ENCODE results near the gene CALR3. TPM values are rescaled to one million over a fixed set of nuclear protein-coding genes. Genes with fewer than 3 reads are reported as not detected.

Gene CALR3
- total and polyA plus RNA-seq, 10 of the 15 experiments (the other 5 are each of a cell fraction or from before 2014, with no cell fraction given), result 0.05 to 0.45 (median 0.12) TPM; not detected in 2

DNA sequence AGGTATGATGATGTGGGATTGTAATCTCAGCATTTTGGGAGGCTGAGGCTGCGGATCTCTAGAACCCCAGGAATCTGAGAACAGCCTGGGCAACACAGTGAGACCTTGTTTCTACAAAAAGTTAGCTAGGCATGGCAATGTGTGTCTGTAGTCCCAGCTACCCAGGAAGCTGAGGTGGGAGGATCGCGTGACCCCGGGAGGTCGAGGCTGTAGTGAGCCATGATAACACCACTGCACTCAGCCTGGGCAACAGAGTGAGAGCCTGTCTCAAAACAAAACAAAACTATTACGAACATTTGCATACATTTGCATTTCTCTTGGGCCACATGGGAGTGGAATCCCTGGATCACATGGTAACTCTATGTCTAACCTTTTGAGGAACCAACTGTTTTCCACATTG lies 1.9 kb upstream of the CALR3 start (continued):
- TF ChIP-seq SUPT20H (IDR thresholded peaks at IDR 0.05; ENCODE audit: borderline replicate concordance, control insufficient read depth, low read depth, low read length) (no peak), GABPA (IDR thresholded peaks at IDR 0.05; ENCODE audit: low read depth) (no peak), TCF3 (IDR thresholded peaks at IDR 0.05; ENCODE audit: borderline replicate concordance, insufficient read depth, low read depth, low read length) (no peak), IKZF1 (conservative IDR thresholded peaks at IDR 0.05) (no peak)
- TF ChIP-seq, protein P1, sequence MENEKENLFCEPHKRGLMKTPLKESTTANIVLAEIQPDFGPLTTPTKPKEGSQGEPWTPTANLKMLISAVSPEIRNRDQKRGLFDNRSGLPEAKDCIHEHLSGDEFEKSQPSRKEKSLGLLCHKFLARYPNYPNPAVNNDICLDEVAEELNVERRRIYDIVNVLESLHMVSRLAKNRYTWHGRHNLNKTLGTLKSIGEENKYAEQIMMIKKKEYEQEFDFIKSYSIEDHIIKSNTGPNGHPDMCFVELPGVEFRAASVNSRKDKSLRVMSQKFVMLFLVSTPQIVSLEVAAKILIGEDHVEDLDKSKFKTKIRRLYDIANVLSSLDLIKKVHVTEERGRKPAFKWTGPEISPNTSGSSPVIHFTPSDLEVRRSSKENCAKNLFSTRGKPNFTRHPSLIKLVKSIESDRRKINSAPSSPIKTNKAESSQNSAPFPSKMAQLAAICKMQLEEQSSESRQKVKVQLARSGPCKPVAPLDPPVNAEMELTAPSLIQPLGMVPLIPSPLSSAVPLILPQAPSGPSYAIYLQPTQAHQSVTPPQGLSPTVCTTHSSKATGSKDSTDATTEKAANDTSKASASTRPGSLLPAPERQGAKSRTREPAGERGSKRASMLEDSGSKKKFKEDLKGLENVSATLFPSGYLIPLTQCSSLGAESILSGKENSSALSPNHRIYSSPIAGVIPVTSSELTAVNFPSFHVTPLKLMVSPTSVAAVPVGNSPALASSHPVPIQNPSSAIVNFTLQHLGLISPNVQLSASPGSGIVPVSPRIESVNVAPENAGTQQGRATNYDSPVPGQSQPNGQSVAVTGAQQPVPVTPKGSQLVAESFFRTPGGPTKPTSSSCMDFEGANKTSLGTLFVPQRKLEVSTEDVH (IDR thresholded peaks at IDR 0.05; ENCODE audit: low read depth, partially characterized antibody), result no peak

DNA sequence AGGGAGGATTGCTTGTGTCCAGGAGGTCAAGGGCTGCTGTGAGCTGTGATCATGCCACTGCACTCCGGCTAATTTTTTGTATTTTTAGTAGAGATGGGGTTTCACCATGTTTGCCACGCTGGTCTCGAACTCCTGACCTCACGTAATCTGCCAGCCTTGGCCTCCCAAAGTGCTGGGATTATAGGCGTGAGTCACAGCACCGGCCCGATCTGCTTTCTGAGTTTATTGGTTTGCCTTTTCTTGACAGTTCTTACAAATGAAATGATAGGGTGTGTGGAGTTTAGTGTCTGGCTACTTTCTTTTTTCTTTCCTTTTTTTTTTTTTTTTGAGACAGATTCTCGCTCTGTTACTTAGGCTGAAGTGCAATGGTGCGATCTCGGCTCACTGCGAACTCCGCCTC lies 1.1 kb upstream of the CALR3 start:
- ChIA-PET SMC1A (ENCODE audit: uncharacterized antibody, unreplicated experiment) (interaction anchor here (0.6 to 3.0 kb wide), 4 partner anchors 10 to 624 kb away, joined by 3 to 11 read pairs (median 4); no protein-coding TSS in a partner anchor), POLR2A (interaction anchor here (1.0 to 2.0 kb wide), 3 partner anchors 19 to 77 kb away, joined by 3 to 8 read pairs (median 3); no protein-coding TSS in a partner anchor), RAD21 (ENCODE audit: unreplicated experiment) (interaction anchor here (1.4 to 1.6 kb wide), 3 partner anchors 41 to 114 kb away, joined by 4 read pairs; no protein-coding TSS in a partner anchor), CTCF (interaction anchor here (0.6 to 1.6 kb wide), 3 partner anchors 55 to 1950 kb away, joined by 3 to 8 read pairs (median 3); no protein-coding TSS in a partner anchor)
- H3K4me2 ChIP-seq (ENCODE audit: control insufficient read depth, insufficient read depth), result peak overlapping the region; percentile 93
- DNase-seq (ENCODE audit: low read depth, low spot score) (no peak), FAIRE-seq (peak; percentile 81), ATAC-seq (no peak)
- H2AFZ ChIP-seq (ENCODE audit: control insufficient read depth, low read depth, low read length), result no peak overlapping the region
- intact Hi-C loops (cut with micrococcal nuclease; ENCODE audit: unreplicated experiment) (loop anchor here (2.0 kb wide), 1 partner anchor 52 kb away; no protein-coding TSS in a partner anchor), in situ Hi-C loops (cut with MboI) (no loop called here)
- no peak overlapping the region for H3K27ac ChIP-seq (ENCODE audit: control insufficient read depth, insufficient read depth)
- 80% methylated on average over 11 of the region's 12 CpGs for WGBS (ENCODE audit: insufficient coverage, insufficient replicate concordance, low lambda C conversion rate, missing lambda C conversion rate)
- no peaks in the 10 kb centered on the region for H3K27me3 ChIP-seq (replicated peaks in 1 of 2; ENCODE audit: control insufficient read depth in 2 of 2, insufficient read depth in 2 of 2, low read length in 1 of 2)
- no TSS peak for BruUV-seq (replicated peaks)
- peaks cover 3% of the 10 kb centered on the region; the same call in 1 of the 2 replicates for H3K4me1 ChIP-seq (ENCODE audit: control insufficient read depth, insufficient read depth, low read length)
- H3K9me3 ChIP-seq (replicated peaks; ENCODE audit: control insufficient read depth, insufficient read depth, low read length), result no peaks in the 10 kb centered on the region
- H4K20me1 ChIP-seq (ENCODE audit: control insufficient read depth, insufficient read depth), result no peaks in the 10 kb centered on the region
- peak overlapping the region; percentile 60 for H3K9ac ChIP-seq (ENCODE audit: control insufficient read depth, insufficient read depth, low read length)
- H3K36me3 ChIP-seq (ENCODE audit: control insufficient read depth in 2 of 2, insufficient read depth in 2 of 2, low read length in 1 of 2), result peaks cover 0 to 4% of the 10 kb centered on the region in 2 experiments; a peak in 1 of 4 replicates
- peak overlapping the region; percentile 80; the same call in 1 of the 2 replicates for H3K4me3 ChIP-seq
- peaks cover 10% of the 10 kb centered on the region for H3K79me2 ChIP-seq (ENCODE audit: control insufficient read depth, insufficient read depth, low read length)
- TF ChIP-seq, protein P2, sequence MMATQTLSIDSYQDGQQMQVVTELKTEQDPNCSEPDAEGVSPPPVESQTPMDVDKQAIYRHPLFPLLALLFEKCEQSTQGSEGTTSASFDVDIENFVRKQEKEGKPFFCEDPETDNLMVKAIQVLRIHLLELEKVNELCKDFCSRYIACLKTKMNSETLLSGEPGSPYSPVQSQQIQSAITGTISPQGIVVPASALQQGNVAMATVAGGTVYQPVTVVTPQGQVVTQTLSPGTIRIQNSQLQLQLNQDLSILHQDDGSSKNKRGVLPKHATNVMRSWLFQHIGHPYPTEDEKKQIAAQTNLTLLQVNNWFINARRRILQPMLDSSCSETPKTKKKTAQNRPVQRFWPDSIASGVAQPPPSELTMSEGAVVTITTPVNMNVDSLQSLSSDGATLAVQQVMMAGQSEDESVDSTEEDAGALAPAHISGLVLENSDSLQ (IDR thresholded peaks at IDR 0.05), result no peak
- TF ChIP-seq STAT1 (conservative IDR thresholded peaks at IDR 0.05), result no peak
- TF ChIP-seq, protein P3, sequence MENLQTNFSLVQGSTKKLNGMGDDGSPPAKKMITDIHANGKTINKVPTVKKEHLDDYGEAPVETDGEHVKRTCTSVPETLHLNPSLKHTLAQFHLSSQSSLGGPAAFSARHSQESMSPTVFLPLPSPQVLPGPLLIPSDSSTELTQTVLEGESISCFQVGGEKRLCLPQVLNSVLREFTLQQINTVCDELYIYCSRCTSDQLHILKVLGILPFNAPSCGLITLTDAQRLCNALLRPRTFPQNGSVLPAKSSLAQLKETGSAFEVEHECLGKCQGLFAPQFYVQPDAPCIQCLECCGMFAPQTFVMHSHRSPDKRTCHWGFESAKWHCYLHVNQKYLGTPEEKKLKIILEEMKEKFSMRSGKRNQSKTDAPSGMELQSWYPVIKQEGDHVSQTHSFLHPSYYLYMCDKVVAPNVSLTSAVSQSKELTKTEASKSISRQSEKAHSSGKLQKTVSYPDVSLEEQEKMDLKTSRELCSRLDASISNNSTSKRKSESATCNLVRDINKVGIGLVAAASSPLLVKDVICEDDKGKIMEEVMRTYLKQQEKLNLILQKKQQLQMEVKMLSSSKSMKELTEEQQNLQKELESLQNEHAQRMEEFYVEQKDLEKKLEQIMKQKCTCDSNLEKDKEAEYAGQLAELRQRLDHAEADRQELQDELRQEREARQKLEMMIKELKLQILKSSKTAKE (IDR thresholded peaks at IDR 0.05; ENCODE audit: low read depth, poor library complexity, severe bottlenecking), result no peak
- TF ChIP-seq, protein P4, sequence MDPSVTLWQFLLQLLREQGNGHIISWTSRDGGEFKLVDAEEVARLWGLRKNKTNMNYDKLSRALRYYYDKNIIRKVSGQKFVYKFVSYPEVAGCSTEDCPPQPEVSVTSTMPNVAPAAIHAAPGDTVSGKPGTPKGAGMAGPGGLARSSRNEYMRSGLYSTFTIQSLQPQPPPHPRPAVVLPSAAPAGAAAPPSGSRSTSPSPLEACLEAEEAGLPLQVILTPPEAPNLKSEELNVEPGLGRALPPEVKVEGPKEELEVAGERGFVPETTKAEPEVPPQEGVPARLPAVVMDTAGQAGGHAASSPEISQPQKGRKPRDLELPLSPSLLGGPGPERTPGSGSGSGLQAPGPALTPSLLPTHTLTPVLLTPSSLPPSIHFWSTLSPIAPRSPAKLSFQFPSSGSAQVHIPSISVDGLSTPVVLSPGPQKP (IDR thresholded peaks at IDR 0.05; ENCODE audit: low read depth, low read length), result no peak
- TF ChIP-seq, protein P5, sequence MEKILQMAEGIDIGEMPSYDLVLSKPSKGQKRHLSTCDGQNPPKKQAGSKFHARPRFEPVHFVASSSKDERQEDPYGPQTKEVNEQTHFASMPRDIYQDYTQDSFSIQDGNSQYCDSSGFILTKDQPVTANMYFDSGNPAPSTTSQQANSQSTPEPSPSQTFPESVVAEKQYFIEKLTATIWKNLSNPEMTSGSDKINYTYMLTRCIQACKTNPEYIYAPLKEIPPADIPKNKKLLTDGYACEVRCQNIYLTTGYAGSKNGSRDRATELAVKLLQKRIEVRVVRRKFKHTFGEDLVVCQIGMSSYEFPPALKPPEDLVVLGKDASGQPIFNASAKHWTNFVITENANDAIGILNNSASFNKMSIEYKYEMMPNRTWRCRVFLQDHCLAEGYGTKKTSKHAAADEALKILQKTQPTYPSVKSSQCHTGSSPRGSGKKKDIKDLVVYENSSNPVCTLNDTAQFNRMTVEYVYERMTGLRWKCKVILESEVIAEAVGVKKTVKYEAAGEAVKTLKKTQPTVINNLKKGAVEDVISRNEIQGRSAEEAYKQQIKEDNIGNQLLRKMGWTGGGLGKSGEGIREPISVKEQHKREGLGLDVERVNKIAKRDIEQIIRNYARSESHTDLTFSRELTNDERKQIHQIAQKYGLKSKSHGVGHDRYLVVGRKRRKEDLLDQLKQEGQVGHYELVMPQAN (conservative IDR thresholded peaks at IDR 0.05), result no peak
- no peak for TF ChIP-seq ZNF274 (IDR thresholded peaks at IDR 0.05; ENCODE audit: insufficient read depth, insufficient read length)

Data from GM12878 (cell line).